SIG-M5 treated with dmso at 0.1 percent for 504 hours (cell line): ENCODE data around the gene WDR36.
"Not testable (repeated sequence)": the region's sequence is repeated elsewhere in the genome, so short reads cannot be mapped to it uniquely, and the experiment has no call there.

Experiments
- DNase-seq: peaks from one replicate; lab custom pipeline; 2025; ENCODE audit not compliant: unreplicated experiment; lab: John Stamatoyannopoulos, UW

WDR36 gene

DNA sequence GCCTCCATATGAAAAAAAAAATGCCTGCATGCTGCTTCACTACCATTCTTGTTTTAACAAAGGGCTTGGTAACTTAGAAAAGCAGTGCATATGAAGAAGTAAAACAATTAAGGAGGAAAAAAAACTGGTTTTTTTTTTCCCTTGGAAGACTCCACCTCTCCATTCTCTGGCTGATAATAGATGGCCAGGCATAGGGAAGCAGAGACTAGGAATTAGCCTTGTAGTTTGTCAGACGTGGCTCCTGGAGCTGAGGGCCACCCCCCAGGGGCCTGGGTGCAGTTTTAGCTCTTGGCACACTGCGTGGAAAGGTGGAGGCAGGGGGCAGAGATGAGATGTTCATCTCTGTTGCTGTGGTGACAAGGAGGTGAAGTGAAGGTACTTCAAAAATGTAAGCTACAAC lies 42.7 kb downstream of the WDR36 start:
- DNase-seq: no peak

DNA sequence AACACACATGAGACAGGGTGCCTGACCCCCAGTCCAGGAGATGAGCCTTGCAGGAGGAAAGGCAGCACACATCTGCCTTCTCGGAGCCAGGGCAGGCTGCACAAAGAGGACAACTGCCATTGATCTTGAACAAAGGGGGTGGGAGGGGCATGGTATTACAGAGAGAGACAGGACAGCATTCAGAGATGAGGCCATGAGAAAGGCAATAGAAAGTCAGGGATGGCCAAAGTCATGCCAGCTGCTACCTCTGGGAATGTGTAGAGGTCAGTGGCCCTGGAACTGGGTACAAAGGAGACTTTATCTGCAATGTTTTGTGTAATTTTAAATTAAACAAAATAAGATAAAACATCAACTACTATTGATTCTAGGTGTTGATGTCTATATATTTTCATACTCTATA lies 43.2 kb downstream of the WDR36 start:
- no peak for DNase-seq

DNA sequence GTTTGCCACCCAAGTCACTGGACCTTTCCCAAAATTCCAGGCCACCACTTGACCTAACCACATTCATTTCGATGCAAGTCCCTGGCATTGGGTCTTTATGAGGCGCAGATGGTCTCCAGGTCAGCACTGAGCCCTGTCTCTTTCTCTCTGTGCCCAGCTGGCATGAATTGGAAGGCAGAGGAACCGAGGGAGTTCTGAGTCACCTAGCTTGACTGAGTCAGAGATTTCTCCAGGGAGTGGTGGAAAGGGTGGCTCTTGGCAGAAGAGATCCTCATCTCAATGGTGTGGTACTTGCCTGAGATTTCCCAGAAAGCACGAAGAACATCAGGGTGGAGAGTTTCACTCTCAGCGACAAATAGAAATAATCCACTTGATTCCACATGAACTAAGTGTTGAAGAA lies 43.8 kb downstream of the WDR36 start:
- no peak for DNase-seq

DNA sequence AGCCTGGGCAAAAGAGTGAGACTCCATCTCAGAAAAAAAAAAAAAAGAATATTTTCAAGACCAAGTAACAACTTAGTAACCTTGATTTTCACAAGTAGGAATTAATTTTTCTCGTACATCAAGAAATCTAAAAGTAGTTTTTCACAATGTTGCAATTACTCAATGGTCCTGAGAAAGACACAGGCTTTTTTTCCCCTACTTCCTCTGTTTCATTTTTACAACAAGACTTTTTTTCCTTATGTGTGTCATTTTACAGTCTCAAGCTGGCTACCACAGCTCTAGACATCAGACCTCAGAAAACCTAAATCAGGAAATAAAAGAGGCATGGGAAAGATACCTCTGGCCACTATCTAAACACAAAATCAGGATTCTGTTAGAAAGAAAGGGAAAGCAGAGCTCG lies 45.9 kb downstream of the WDR36 start:
- peak; percentile 60 for DNase-seq

DNA sequence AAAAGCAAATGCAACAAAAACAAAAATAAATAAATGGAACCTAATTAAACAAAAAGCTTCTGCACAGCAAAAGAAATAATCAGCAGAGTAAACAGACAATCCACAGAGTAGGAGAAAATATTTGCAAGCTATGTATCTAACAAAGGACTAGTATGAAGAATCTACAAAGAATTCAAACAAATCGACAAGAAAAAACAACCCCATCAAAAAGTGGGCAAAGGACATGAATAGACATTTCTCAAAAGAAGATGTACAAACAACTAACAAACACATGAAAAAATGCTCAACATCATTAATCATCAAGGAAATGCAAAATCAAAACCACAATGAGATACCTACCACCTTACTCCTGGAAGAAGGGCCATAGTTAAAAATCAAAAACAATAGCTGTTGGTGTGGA lies 49.3 kb downstream of the WDR36 start:
- not testable (repeated sequence) for DNase-seq

DNA sequence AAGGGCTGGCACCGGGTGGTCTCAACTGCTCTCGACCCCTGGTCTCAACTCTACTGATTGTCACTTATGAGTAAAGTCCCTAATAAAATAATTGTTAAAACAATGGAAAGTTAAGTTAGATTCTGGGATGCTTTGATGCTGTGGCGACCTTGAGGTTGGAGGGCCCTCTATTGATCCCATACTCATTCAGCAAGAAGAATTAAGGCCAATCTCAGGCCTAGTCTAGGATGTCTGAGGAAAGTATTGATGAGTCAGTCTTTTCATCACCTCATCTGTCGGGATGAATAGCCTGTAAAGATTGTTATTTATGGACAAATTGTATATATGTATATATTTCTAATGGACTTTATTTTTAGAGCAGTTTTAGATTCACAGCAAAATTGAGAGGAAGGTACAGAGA lies 50.8 kb downstream of the WDR36 start:
- DNase-seq: no peak

DNA sequence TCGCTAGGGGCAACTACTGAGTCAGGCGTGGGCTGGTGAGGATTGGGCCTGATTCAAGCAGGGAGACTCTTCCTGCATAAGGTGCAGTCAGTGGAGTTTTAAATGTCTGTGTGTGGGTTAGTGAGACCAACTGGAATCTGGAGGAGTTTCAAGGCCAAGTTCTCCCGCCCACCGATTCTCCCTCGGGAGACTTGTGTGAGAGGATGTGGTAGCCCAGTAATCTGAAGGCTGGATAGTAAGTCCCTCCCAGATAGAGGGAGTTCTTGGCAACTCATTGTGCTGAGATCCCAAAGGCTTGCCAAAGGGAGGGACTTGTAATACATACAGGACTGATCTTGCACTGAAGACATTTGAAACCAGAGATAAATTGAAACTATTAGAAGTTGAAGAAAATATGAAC lies 51.8 kb downstream of the WDR36 start:
- no peak for DNase-seq

DNA sequence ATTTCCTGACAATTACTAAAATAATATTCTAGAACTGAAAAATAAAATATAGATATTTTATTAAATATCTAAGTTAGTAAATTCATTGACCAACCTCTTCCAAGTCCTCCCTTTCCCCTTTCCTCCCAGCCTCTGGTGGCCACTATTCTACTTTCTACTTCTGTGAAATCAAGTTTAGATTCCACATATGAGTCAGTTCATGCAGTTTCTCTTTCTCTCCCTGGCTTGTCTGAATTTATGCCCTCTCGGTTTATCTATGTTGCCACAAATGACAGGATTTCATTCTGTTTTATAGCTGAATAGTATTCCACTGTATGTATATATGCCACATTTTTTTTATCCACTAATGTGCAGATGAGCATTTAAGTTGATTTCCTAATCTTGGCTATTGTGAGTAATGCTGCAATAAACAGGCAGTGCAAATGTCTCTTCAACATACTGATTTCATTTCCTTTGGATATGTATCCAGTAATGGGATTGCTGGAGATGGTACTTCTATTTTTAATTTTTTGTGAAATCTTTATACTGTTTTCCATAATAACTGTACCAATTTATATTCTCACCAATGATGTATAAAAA lies 52.3 kb downstream of the WDR36 start:
- DNase-seq: no peak

DNA sequence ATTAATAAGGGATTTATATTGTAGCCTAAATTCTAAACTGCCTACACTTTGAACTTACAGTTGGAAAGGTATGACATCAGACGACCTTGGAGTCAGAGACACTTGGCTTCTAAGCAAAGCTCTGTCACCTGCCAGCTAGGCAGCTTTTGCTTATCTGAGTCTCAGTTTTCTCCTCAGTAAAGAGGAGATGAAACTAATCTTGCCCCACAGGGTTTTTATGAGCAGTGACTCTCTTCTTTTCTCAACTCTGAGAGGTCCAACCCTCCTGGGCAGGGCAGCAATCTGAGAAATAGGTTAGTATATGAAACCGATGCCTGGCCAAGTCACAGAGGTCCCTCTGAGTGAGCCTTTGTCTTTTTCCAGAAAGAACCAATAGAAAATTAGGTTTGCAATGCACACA lies 53.9 kb downstream of the WDR36 start:
- DNase-seq: no peak

DNA sequence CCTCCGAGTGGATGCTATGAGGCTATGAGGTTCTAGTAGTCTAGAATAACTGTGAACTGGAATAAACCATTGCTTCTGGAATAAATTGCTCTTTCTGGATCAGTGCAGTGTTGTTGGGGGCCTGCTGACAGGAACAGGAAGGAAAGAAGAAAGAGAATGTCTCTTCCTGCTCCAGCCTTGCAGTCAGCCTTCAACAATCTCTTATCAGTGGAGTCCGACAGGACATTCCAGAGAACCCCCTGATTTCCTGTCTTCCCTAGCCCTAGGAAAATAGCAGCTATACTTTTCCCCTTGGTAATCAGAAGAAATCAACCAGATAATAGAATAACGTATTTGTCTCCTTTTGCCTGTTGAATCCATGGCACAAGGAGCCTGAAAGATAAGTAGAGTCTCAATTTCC lies 55.4 kb downstream of the WDR36 start:
- DNase-seq: no peak

DNA sequence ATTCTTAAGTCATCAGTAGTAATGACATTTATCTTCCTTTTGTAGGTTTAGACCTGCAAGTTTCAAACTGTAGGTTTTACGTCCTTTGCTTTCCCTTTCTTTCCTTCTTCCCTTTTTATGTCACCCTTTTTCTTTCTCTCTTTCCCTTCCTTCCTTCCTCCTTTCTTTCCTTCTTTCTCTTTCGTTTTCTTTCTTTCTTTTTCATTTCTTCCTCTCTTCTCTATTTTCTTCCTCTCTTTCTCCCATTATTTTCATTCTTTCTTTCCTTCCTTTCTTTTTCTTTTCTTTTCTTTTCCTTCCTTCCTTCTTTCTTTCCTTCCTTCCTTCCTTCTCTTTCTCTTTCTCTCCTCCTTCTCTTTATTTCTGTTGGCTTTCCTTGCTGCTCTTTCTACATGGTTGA lies 59.9 kb downstream of the WDR36 start:
- DNase-seq: no peak

DNA sequence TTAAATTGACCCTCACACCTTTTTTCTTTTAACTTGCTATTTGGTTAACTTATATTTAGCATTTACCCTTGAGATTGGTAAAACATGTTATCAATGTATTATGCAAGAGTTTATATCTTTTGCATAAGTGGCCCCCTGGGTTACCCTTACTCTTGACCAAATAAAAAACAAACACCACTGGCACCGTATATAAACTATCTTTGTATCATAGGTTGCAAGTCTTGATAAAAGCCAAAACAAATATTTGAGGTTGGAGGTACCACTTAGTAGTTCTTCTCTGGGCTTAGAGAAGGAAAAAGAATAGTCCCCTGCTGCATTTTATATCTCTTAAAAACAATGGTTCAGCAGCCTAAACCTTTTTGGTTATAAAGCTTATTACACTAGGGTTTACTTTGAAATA lies 61.3 kb downstream of the WDR36 start:
- no peak for DNase-seq

DNA sequence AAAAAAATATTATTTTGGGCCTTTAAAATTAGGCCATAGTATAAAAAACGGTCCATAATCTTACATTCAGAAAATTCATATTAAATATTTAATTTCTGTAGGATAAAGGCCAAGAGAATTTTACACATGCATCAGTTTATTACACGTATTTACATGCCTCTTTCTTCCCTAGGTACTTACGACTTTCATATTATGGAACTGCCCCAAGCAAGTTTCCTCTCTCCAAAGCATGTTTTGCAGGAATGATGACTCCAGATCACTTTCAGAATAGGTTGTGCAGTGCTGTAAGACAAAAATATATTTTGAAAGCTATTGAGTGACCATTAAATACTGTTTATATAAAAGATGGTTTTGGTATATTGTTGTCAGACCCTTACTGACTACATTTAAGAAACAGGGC lies 61.8 kb downstream of the WDR36 start:
- DNase-seq: no peak

DNA sequence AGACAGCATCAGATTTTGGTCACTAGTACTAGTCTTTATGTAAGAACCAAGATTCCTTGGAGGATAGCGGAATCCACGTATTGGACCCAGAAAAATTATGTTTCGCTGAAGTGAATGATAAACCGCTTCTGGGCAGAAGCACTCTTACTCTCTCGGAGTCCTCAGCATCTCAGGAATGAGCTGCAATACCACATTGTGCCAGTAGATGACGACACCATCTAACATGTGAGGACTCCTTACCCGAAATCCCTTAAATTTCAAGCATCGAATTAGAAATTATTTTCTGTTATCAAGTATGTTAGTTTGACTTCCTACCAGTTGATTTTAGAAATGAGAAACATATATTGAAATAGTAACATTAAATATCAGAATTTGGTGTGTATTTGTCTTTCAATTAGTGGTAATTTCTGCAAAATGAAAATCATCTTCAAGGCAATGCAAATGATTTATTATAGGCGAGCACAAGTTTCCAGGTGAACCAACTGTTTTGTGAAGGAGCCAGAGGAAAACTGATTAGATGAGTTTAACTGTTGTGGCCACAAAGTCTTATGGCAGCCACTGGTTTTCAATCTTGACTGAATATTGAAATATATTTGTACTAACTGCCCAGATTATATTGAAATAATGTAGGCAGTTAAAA lies 66.1 kb downstream of the WDR36 start:
- peak; percentile 43 for DNase-seq

DNA sequence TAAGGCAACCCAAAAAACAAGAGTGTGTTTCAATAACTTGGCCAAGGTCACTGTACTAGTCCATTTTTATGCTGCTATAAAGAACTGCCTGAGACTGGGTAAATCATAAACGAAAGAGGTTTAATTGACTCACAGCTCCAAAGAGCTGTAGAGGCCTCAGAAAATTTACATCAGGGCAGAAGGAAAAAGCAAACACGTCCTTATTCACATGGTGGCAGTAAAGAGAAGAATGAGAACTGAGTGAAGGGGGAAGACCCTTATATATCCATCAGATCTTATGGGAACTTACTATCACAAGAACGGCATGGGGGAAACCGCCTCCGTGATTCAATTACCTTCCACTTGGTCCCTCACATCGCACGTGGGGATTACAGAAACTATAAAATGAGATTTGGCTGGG lies 67.7 kb downstream of the WDR36 start:
- DNase-seq: no peak

DNA sequence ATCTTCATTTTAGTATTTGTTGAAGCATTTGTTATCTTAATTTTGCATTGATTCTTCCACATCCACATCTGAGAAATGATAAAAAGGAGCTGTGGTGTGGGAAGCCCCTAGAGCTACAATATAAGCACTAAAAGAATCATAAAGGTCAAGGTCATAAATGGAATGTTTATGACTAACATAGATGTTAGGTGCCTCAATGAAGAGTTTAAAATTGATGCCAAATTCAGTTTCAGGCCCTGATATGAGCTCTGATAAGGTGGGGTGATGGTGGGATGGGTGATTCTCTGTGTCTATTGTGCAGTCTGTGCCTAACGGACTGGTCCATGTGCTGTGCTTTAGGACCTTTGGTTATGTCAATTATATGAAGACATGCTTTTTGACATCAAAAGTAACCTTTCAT lies 70.9 kb downstream of the WDR36 start:
- no peak for DNase-seq

DNA sequence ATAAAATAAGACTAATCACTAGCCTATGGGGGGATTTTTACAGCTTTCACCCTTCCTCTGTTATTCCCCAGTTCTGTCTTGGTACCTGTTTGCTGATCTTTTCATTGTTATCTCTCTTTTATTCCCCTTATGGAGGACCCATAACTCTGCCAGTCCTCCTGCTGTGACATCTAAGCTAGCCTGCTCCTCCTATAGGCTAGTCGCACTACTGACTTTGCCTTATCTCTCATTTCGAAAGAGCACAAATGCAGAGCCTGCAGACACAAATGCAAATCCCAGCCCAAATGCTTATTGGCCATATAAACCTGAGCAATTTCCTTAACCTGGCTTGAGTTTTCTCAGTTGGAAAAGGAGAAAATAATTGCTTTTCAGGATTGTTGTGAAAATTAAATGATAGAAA lies 72.9 kb downstream of the WDR36 start:
- no peak for DNase-seq

DNA sequence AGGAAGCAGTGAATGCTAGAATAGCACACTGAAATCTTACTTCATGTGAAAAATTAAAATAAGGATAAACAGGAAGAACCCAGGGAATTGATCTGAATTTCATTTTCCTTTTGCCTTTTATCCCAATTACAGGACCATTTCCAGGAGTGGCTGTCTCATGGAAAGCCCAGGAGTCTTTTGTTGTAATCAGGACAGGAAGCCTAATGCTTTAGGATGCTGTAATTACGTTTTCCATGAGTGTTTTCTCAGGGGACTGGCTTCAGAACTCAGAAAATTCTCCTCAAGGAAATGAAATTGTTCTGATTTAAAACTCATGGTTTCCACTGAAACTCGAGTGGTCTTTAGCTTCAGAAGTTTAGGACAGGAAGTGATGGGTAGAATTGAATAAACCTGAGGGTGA lies 75.4 kb downstream of the WDR36 start:
- DNase-seq: no peak

DNA sequence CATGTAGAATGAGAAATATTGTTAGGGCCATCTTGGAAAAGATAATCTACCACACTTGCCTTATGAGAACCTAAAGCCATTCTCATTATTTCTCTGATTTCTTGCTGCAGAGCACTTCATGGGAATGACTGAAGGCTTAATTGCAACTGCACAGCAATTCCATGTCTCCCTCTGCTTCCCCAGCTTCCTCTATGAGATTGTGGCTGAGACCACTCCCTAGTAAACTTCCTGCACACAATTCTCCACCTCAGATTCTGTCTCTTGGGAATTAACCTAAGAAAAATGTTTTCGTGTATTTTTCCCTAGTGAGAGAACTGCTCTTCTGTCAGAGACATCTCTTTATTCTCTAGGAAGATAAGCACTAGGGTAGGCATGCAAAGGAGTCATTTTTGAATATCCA lies 76.5 kb downstream of the WDR36 start:
- no peak for DNase-seq

DNA sequence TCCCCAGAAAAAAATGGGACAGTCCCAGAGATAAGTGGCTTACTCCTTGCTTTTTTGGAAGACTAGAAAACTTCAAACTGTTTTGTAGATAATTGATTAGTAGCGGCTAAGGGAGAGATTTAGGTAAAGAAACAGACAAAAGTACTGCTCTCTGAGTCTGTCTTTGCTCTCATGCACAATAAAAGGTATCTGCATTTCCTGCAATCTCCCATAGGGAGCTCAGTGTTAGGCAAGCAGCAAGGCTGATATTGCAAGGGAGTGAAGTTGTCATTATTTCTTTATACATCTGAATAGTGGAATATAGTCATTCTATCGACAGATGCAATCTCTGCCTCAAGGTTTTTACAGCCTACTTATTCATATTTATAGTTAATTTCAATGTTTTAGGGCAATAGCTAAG lies 77.1 kb downstream of the WDR36 start:
- DNase-seq: no peak

DNA sequence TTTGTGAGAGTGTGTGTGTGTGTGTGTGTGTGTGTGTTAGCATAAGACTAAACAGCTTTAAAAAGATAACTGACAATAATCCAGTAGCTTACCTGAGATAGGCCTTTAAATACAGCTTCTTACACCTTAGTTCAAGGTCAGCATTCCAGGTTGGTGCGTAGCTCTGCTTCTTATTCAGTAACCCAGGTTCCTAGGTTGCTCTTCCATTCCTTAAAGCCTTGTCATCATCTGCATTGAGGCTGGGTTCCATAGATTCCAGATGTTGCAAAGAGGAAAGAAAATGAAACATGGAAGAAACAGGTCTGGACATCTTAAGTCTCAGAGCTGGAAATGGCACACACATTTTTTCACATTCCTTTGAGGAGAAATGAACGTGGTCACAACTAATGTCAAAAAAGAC lies 78.1 kb downstream of the WDR36 start:
- DNase-seq: no peak

DNA sequence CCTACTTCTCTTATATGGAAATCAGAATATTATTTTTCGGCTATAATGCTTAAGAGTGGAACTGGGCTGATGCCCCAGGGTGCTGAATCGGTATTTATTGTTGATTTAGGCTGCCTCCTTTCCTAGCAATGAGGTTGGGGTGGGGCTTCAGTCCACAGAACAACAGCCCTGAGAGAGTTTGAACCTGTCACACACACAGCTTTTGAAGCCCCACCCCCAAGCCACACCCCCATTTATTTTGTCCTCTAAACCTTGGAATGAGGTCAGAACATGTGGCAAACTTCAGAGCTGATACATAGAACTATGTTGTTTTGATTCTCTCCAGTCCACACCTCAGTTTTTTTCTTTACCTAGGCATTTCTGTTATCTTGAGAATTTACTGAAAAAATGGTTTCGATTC lies 80.4 kb downstream of the WDR36 start:
- DNase-seq: no peak

DNA sequence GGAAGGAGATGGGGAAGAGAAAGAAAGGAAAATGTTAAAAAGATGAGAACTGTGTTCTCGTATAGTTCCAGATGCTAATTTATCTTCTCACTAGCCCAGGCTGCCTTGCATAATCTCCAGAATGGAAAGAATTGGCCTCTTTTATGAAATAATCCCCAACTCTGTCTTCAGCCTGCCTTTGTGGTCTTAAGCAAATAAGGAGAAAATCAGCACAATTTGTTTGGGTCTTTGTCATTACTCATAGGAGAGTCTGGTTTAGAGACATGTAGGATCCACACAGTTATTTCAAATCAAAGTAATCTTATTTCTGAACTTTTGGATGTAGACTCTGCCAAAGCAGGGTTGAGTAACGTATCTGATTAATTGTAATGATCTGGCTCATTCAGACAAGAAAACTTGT lies 81.3 kb downstream of the WDR36 start:
- no peak for DNase-seq
